ENCODE results near the gene CRTAP. TPM values are rescaled to one million over a fixed set of nuclear protein-coding genes. Genes with fewer than 3 reads are reported as not detected.

The CRTAP gene
- total RNA-seq, 1 experiment from 2014 or later: 104 TPM

GRCh38 chr3:33115024-33115768, 1.4 kb downstream of the CRTAP start:
- CTCF ChIA-PET: interaction anchor here (0.9 to 1.9 kb wide), 3 partner anchors 17 to 672 kb away, joined by 3 to 6 read pairs (median 4); no protein-coding TSS in a partner anchor
- H3K27me3 ChIP-seq (ENCODE audit: insufficient read depth, low read length): no peaks in the 10 kb centered on the region
- no TSS peak for BruUV-seq (replicated peaks)
- RAD21 ChIA-PET (ENCODE audit: low non-redundant PET in 1 of 2, low total read pairs in 2 of 2, uncharacterized antibody in 2 of 2, unreplicated experiment in 2 of 2): no interaction called here
- peaks cover 17 to 24% of the 10 kb centered on the region in 2 experiments for H3K4me1 ChIP-seq (ENCODE audit: control insufficient read depth in 1 of 2, insufficient read depth in 2 of 2, low read length in 2 of 2)
- peak overlapping the region; percentile 75 for H2AFZ ChIP-seq (ENCODE audit: low read depth, low read length, poor library complexity, severe bottlenecking)
- H3K9ac ChIP-seq (ENCODE audit: low read length): peak overlapping the region; percentile 75
- H3K79me2 ChIP-seq (ENCODE audit: insufficient read depth, low read length): peaks cover 5% of the 10 kb centered on the region; the same call in 1 of the 2 replicates
- H3K9me3 ChIP-seq (ENCODE audit: control insufficient read depth in 1 of 2, insufficient read depth in 1 of 2, low read depth in 1 of 2, low read length in 2 of 2): no peaks in the 10 kb centered on the region
- H3K36me3 ChIP-seq (ENCODE audit: control insufficient read depth in 1 of 2, insufficient read depth in 2 of 2, low read length in 2 of 2): no peaks in the 10 kb centered on the region
- ATAC-seq: peak; percentile 18
- POLR2A ChIA-PET: no interaction called here
- intact Hi-C loops (cut with micrococcal nuclease): no loop called here
- no peaks in the 10 kb centered on the region for H4K20me1 ChIP-seq (ENCODE audit: insufficient read depth)
- TF ChIP-seq ZNF274 (IDR thresholded peaks at IDR 0.05; ENCODE audit: low read depth, low read length) (no peak), CBX3 (IDR thresholded peaks at IDR 0.05; ENCODE audit: low read depth) (0 out of 2 replicates have a peak, but pooled peaks have one; percentile 22), MAX (IDR thresholded peaks at IDR 0.05) (peak; percentile 53; the same call in 1 of the 2 replicates), EZH2phosphoT487 (IDR thresholded peaks at IDR 0.05; ENCODE audit: borderline replicate concordance) (no peak), EZH2 (IDR thresholded peaks at IDR 0.05) (no peak), REST (IDR thresholded peaks at IDR 0.05; ENCODE audit: low read depth) (no peak), CEBPB (IDR thresholded peaks at IDR 0.05; ENCODE audit: low read depth) (no peak), TCF7L2 (IDR thresholded peaks at IDR 0.05; ENCODE audit: borderline replicate concordance, extremely low read depth, insufficient read depth, insufficient read length) (peak; percentile 77), RAD21 (IDR thresholded peaks at IDR 0.05; ENCODE audit: low read depth) (0 out of 2 replicates have a peak, but pooled peaks have one; percentile 6), EGR1 (IDR thresholded peaks at IDR 0.05; ENCODE audit: low read depth) (no peak), SRF (IDR thresholded peaks at IDR 0.05; ENCODE audit: low read depth) (no peak), YY1 (IDR thresholded peaks at IDR 0.05; ENCODE audit: extremely low read depth, insufficient replicate concordance, low read depth, low read length) (no peak), SIN3A (IDR thresholded peaks at IDR 0.05; ENCODE audit: low read depth) (no peak), ATF3 (IDR thresholded peaks at IDR 0.05) (no peak), JUND (IDR thresholded peaks at IDR 0.05) (no peak; the same call in none of the 2 replicates), CTCF (IDR thresholded peaks at IDR 0.05 in 2 of 3, conservative IDR thresholded peaks at IDR 0.05 in 1 of 3; ENCODE audit: borderline replicate concordance in 1 of 3, insufficient read depth in 1 of 3, low read depth in 2 of 3, low read length in 2 of 3) (no peak), FOSL1 (IDR thresholded peaks at IDR 0.05; ENCODE audit: low read depth) (peak; percentile 45; the same call in 1 of the 2 replicates), ELF1 (IDR thresholded peaks at IDR 0.05; ENCODE audit: borderline replicate concordance, low read depth) (no peak), POLR2A (IDR thresholded peaks at IDR 0.05; ENCODE audit: borderline replicate concordance, extremely low read depth, insufficient read depth, insufficient read length) (no peak)
- peak overlapping the region; percentile 97 for H3K27ac ChIP-seq (ENCODE audit: low read depth, low read length)
- H3K4me3 ChIP-seq (replicated peaks in 1 of 2; ENCODE audit: low read depth in 1 of 2, low read length in 2 of 2): peak overlapping the region; percentile 52 to 81
- H3K9me2 ChIP-seq (ENCODE audit: insufficient read depth): no peaks in the 10 kb centered on the region
- peak; percentile 40 for DNase-seq (ENCODE audit: low read depth, low spot score)
- peak overlapping the region; percentile 95 for H3K4me2 ChIP-seq (ENCODE audit: low read length)
